OCI-LY7 (cell line): ENCODE data around the gene HIP1.

Experiments used
- CTCF ChIP-seq: fragments of 200-600 bp; sonication (generic); conservative IDR thresholded peaks from 2 replicates; pipeline ENCODE4 v1.5.1; 2014; ENCODE audit warnings: mild to moderate bottlenecking, antibody characterized with exemption, low read length, moderate library complexity, mixed read lengths
- EZH2phosphoT487 ChIP-seq: fragments of 200-600 bp; sonication (generic); IDR thresholded peaks from 2 replicates; pipeline ENCODE4 v1.6.1; 2018; ENCODE audit warnings: low read depth, borderline replicate concordance, mild to moderate bottlenecking, mixed run types, antibody characterized with exemption, low read length, moderate library complexity, mixed read lengths

- TF ChIP-seq CTCF (no peak), EZH2phosphoT487 (no peak)
Observed at GRCh38 chr7:75583255-75583654, 155.5 kb downstream of the HIP1 start.
